ENCODE data around the gene RUNX2. TPM values are rescaled to one million over a fixed set of nuclear protein-coding genes. Genes with fewer than 3 reads are reported as not detected.

RUNX2 gene
- polyA plus RNA-seq, 1 donor (not counting 4 experiments of a cell fraction or from before 2014, with no cell fraction given): 1.4 TPM

DNA sequence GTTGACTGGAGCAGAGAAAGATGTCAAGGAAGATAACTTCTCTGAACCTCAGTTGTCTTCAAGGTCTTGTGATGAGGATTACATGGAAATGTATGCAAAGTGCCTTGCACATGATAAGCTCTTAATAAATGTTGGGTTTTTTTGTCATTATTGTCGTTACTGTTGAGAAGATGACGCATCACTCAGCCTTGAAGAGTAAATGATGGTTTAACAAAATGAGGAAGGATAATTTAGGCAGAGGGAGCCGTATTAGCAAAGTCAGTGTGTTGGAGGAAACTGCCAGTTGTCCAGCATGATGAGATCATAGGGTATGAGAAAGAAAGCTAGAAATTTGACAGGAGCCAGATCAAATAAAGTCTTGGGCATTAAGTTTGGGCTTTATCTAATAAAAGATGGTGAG, 58.4 kb downstream of the RUNX2 start:
- FAIRE-seq (no peak), DNase-seq (ENCODE audit: low read depth, low spot score) (no peak)
- no peaks in the 10 kb centered on the region for H4K20me1 ChIP-seq (ENCODE audit: control insufficient read depth, extremely low read depth, insufficient read depth, low read length)
- TF ChIP-seq, protein P1, sequence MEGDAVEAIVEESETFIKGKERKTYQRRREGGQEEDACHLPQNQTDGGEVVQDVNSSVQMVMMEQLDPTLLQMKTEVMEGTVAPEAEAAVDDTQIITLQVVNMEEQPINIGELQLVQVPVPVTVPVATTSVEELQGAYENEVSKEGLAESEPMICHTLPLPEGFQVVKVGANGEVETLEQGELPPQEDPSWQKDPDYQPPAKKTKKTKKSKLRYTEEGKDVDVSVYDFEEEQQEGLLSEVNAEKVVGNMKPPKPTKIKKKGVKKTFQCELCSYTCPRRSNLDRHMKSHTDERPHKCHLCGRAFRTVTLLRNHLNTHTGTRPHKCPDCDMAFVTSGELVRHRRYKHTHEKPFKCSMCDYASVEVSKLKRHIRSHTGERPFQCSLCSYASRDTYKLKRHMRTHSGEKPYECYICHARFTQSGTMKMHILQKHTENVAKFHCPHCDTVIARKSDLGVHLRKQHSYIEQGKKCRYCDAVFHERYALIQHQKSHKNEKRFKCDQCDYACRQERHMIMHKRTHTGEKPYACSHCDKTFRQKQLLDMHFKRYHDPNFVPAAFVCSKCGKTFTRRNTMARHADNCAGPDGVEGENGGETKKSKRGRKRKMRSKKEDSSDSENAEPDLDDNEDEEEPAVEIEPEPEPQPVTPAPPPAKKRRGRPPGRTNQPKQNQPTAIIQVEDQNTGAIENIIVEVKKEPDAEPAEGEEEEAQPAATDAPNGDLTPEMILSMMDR (optimal IDR thresholded peaks at IDR 0.05 in 1 of 3, IDR thresholded peaks at IDR 0.05 in 1 of 3, conservative IDR thresholded peaks at IDR 0.05 in 1 of 3; ENCODE audit: extremely low read depth in 1 of 3, insufficient read depth in 2 of 3, low read length in 3 of 3): no peak
- no peak for TF ChIP-seq EZH2 (IDR thresholded peaks at IDR 0.05; ENCODE audit: low read length)
- no peak overlapping the region for H3K4me2 ChIP-seq (ENCODE audit: control insufficient read depth, extremely low read depth, insufficient read depth, low read depth, low read length)
- no peaks in the 10 kb centered on the region for H3K36me3 ChIP-seq (ENCODE audit: control insufficient read depth in 2 of 2, extremely low read depth in 1 of 2, insufficient read depth in 2 of 2, low read length in 2 of 2)
- H3K4me3 ChIP-seq (ENCODE audit: control insufficient read depth in 2 of 3, extremely low read depth in 1 of 3, insufficient read depth in 2 of 3, low read depth in 1 of 3, low read length in 3 of 3): no peak overlapping the region
- dilution Hi-C loops (cut with MboI; ENCODE audit: extremely low pct_ligation_motif_present, low sequenced_read_pairs): loop anchor here (25.0 kb wide), 1 partner anchor 326 kb away; no protein-coding TSS in a partner anchor
- no peak overlapping the region for H3K9ac ChIP-seq (ENCODE audit: control insufficient read depth, extremely low read depth, insufficient read depth, low read length)
- no peaks in the 10 kb centered on the region for H3K9me1 ChIP-seq (ENCODE audit: control insufficient read depth, extremely low read depth, insufficient read depth, low read length)
- no peak overlapping the region for H2AFZ ChIP-seq (ENCODE audit: control insufficient read depth, low read length)
- no peaks in the 10 kb centered on the region for H3K4me1 ChIP-seq (ENCODE audit: control insufficient read depth, extremely low read depth, insufficient read depth, low read length)
- no peaks in the 10 kb centered on the region for H3K79me2 ChIP-seq (ENCODE audit: control insufficient read depth, insufficient read depth, low read length)
- H3K27me3 ChIP-seq (ENCODE audit: control insufficient read depth, extremely low read depth, insufficient read depth, low read length): no peaks in the 10 kb centered on the region
- H3K27ac ChIP-seq (ENCODE audit: control insufficient read depth, insufficient read depth, low read length): no peak overlapping the region
- no peaks in the 10 kb centered on the region for H3K9me3 ChIP-seq (ENCODE audit: control insufficient read depth, low read depth, low read length)

DNA sequence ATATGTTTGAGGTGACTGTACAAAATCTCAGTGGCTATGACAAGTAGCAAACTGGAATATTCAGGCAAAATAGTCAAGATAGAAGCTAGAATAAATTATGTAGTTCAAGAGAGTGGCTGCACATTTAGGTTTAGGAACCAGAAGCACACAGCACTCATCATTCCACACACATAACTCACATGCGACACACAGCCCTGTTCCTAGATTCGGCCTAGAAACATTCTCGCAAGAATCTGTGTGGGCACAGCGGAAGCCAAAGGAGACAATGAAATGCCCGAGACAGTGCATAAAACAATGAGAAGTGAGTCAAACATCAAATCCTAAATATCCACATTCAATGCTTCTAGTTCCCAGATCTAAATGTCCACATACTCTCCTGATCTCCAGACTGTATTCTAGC, 59.1 kb downstream of the RUNX2 start:
- no peak overlapping the region for H3K27ac ChIP-seq (ENCODE audit: control insufficient read depth, insufficient read depth, low read length)
- TF ChIP-seq, protein P1 (optimal IDR thresholded peaks at IDR 0.05 in 1 of 3, IDR thresholded peaks at IDR 0.05 in 1 of 3, conservative IDR thresholded peaks at IDR 0.05 in 1 of 3; ENCODE audit: extremely low read depth in 1 of 3, insufficient read depth in 2 of 3, low read length in 3 of 3): no peak
- no peak for TF ChIP-seq EZH2 (IDR thresholded peaks at IDR 0.05; ENCODE audit: low read length)
- FAIRE-seq: no peak
- no peak overlapping the region for H3K4me3 ChIP-seq (ENCODE audit: control insufficient read depth in 2 of 3, extremely low read depth in 1 of 3, insufficient read depth in 2 of 3, low read depth in 1 of 3, low read length in 3 of 3)
- no peaks in the 10 kb centered on the region for H3K4me1 ChIP-seq (ENCODE audit: control insufficient read depth, extremely low read depth, insufficient read depth, low read length)
- dilution Hi-C loops (cut with MboI; ENCODE audit: extremely low pct_ligation_motif_present, low sequenced_read_pairs): loop anchor here (25.0 kb wide), 1 partner anchor 325 kb away; no protein-coding TSS in a partner anchor
- DNase-seq (ENCODE audit: low read depth, low spot score): no peak
- no peaks in the 10 kb centered on the region for H3K9me1 ChIP-seq (ENCODE audit: control insufficient read depth, extremely low read depth, insufficient read depth, low read length)
- no peaks in the 10 kb centered on the region for H3K9me3 ChIP-seq (ENCODE audit: control insufficient read depth, low read depth, low read length)
- no peaks in the 10 kb centered on the region for H4K20me1 ChIP-seq (ENCODE audit: control insufficient read depth, extremely low read depth, insufficient read depth, low read length)
- H3K27me3 ChIP-seq (ENCODE audit: control insufficient read depth, extremely low read depth, insufficient read depth, low read length): no peaks in the 10 kb centered on the region
- no peaks in the 10 kb centered on the region for H3K36me3 ChIP-seq (ENCODE audit: control insufficient read depth in 2 of 2, extremely low read depth in 1 of 2, insufficient read depth in 2 of 2, low read length in 2 of 2)
- H2AFZ ChIP-seq (ENCODE audit: control insufficient read depth, low read length): no peak overlapping the region
- H3K79me2 ChIP-seq (ENCODE audit: control insufficient read depth, insufficient read depth, low read length): no peaks in the 10 kb centered on the region
- no peak overlapping the region for H3K9ac ChIP-seq (ENCODE audit: control insufficient read depth, extremely low read depth, insufficient read depth, low read length)
- H3K4me2 ChIP-seq (ENCODE audit: control insufficient read depth, extremely low read depth, insufficient read depth, low read depth, low read length): no peak overlapping the region
